ENCODE results near the gene GASK1B. TPM values are rescaled to one million over a fixed set of nuclear protein-coding genes. Genes with fewer than 3 reads are reported as not detected.

Gene GASK1B
- total and polyA plus RNA-seq, 2 of the 13 experiments (the other 11 are each of a cell fraction or from before 2014, with no cell fraction given): 29.1 to 40.4 TPM

GRCh38 chr4:158157412-158157811 is 15.4 kb downstream of the GASK1B start (continued):
- TF ChIP-seq AHDC1 (CRISPR knock-in tag; IDR thresholded peaks at IDR 0.05; ENCODE audit: borderline replicate concordance) (peak; percentile 31; the same call in 1 of the 2 replicates), HOXD1 (CRISPR knock-in tag; IDR thresholded peaks at IDR 0.05) (peak; percentile 63; the same call in 1 of the 2 replicates), ISL2 (CRISPR knock-in tag; IDR thresholded peaks at IDR 0.05) (0 out of 2 replicates have a peak, but pooled peaks have one; percentile 19), FOXP1 (IDR thresholded peaks at IDR 0.05) (peak; percentile 65; the same call in 1 of the 2 replicates), FOXP1 (CRISPR knock-in tag; IDR thresholded peaks at IDR 0.05) (peak; percentile 97)

- no peaks in the 10 kb centered on the region for H4K20me1 ChIP-seq (ENCODE audit: insufficient read depth, low read length)
- H3K27me3 ChIP-seq (ENCODE audit: control insufficient read depth in 1 of 2, insufficient read depth in 2 of 2, low read length in 2 of 2): no peaks in the 10 kb centered on the region
- H3K4me3 ChIP-seq (replicated peaks in 1 of 3; ENCODE audit: insufficient read depth in 1 of 3, low read depth in 2 of 3, low read length in 3 of 3): no peak overlapping the region
- TF ChIP-seq GPN1 (CRISPR knock-in tag; IDR thresholded peaks at IDR 0.05; ENCODE audit: borderline replicate concordance): no peak
- TF ChIP-seq SUZ12 (IDR thresholded peaks at IDR 0.05; ENCODE audit: low read depth, low read length): no peak
- TF ChIP-seq ZNF543 (CRISPR knock-in tag; IDR thresholded peaks at IDR 0.05): no peak
- ChIA-PET POLR2A (no interaction called here), CTCF (ENCODE audit: low intra/inter-chr PET ratio, low total read pairs) (no interaction called here)
- no peak for ATAC-seq
- H3K4me1 ChIP-seq (ENCODE audit: insufficient read depth, low read length): peaks cover 42% of the 10 kb centered on the region
- no peak overlapping the region for H3K27ac ChIP-seq (ENCODE audit: extremely low read length, insufficient read depth, low read length)
- WGBS (ENCODE audit: low lambda C conversion rate): 85% methylated on average over 8 of the region's 8 CpGs
- H3K36me3 ChIP-seq (replicated peaks in 1 of 2; ENCODE audit: control insufficient read depth in 1 of 2, insufficient read depth in 2 of 2, low read length in 2 of 2): peaks cover 7 to 33% of the 10 kb centered on the region in 2 experiments; a peak in 4 of 5 replicates
- H3K9ac ChIP-seq (ENCODE audit: insufficient read depth, low read depth, low read length): no peak overlapping the region
- DNase-seq (ENCODE audit: low spot score): no peak
- no peaks in the 10 kb centered on the region for H3K9me3 ChIP-seq (ENCODE audit: low read length)
- H3K4me2 ChIP-seq (ENCODE audit: low read depth, low read length): no peak overlapping the region
- no peak for FAIRE-seq
- no TSS peak for BruUV-seq (replicated peaks)
- in situ Hi-C loops (cut with HindIII; ENCODE audit: extremely low pct_ligation_motif_present, low pct_unique_long_range_greater_than_20kb): no loop called here
- intact Hi-C loops (cut with micrococcal nuclease; ENCODE audit: unreplicated experiment): no loop called here
- H2AFZ ChIP-seq (ENCODE audit: low read length): no peak overlapping the region
- H3K79me2 ChIP-seq (ENCODE audit: insufficient read depth, low read length): peaks cover 92% of the 10 kb centered on the region
Measured at GRCh38 chr4:158155656-158156356, 17.0 kb downstream of the GASK1B start.
